Prostate gland (tissue), 2 donors: ENCODE data around the gene SYNJ2. TPM values are rescaled to one million over a fixed set of nuclear protein-coding genes. Genes with fewer than 3 reads are reported as not detected.
A peak's percentile ranks its signal among the peaks of the same experiment; 100 is the strongest.
"Not testable (repeated sequence)": the region's sequence is repeated elsewhere in the genome, so short reads cannot be mapped to it uniquely, and the experiment has no call there.

Experiments
- DNase-seq: peaks from one replicate; pipeline ENCODE4 v3.0.0-alpha.2; 2019; ENCODE audit warnings: low spot score
- H3K27ac ChIP-seq, 2 donors: fragments of 200-600 bp; sonication (generic); 2 replicates each; pipeline ENCODE4 v1.5.1; 2017 to 2019
- H3K27me3 ChIP-seq: fragments of 200-600 bp; sonication (generic); replicated peaks from 2 replicates; pipeline ENCODE4 v1.5.1; 2019; ENCODE audit not compliant: insufficient read depth
- H3K36me3 ChIP-seq, 2 donors: fragments of 200-600 bp; sonication (generic); 1 replicate in 1 of 2; 2 replicates in 1 of 2; pipeline versions ENCODE4 v1.5.1 to v1.8.1; 2017 to 2019
- H3K4me1 ChIP-seq: fragments of 200-600 bp; sonication (generic); replicated peaks from 2 replicates; pipeline ENCODE4 v1.5.1; 2019
- H3K4me3 ChIP-seq, 2 donors: fragments of 200-600 bp; sonication (generic); 2 replicates each; pipeline ENCODE4 v1.5.1; 2017 to 2019
- H3K9me3 ChIP-seq: fragments of 200-600 bp; sonication (generic); 2 replicates; pipeline ENCODE4 v1.5.1; 2017
- CTCF ChIP-seq, 4 experiments: fragments of 200-600 bp in 2 of 4; fragments of 450-650 bp in 2 of 4; sonication (generic) in 2 of 4; IDR thresholded peaks; 1 replicate in 3 of 4; 2 replicates in 1 of 4; pipeline ENCODE4 v1.5.1; 2016 to 2019; ENCODE audit warnings: antibody characterized with exemption in 4 of 4, mild to moderate bottlenecking in 2 of 4, moderate library complexity in 2 of 4
- POLR2A ChIP-seq: fragments of 450-650 bp; IDR thresholded peaks from one replicate; pipeline ENCODE4 v1.6.1; 2016; ENCODE audit warnings: antibody characterized with exemption, mild to moderate bottlenecking
- POLR2AphosphoS5 ChIP-seq: sonication (generic); formaldehyde crosslinking; IDR thresholded peaks from one replicate; pipeline ENCODE4 v1.6.1; 2017; ENCODE audit warnings: antibody characterized with exemption
- WGBS: methylation state at CpG from one replicate; pipeline ENCODE4 v1.1.5; 2018; 5-methylcytosine and 5-hydroxymethylcytosine counted together
- intact Hi-C: fragments of 100-400 bp; cut with DNase I; formaldehyde crosslinking; loops from one replicate; pipeline ENCODE4 v1.14.2; 2022
- total RNA-seq, 2 donors: library from RNA; depleted of rRNA; stranded (reverse); fragments of >200 nt; gene quantifications; one replicate each; pipeline ENCODE4 v1.1.0, GENCODE V29; 2016

The SYNJ2 gene
- total RNA-seq, 2 donors from 2014 or later: 19.7 to 19.9 TPM

GRCh38 chr6:157944983-157945931 lies 36.4 kb upstream of the SYNJ2 start:
- no peak for TF ChIP-seq POLR2A
- TF ChIP-seq POLR2AphosphoS5: no peak
- TF ChIP-seq CTCF (IDR thresholded peaks at IDR 0.05): no peak
- 85% methylated on average over 14 of the region's 14 CpGs for WGBS

GRCh38 chr6:157946053-157946617 lies 35.5 kb upstream of the SYNJ2 start:
- Histone ChIP-seq H3K36me3 (peaks cover 0 to 2% of the 10 kb centered on the region in 2 donors), H3K9me3 (no peaks in the 10 kb centered on the region), H3K4me3 (no peak overlapping the region), H3K27me3 (no peaks in the 10 kb centered on the region), H3K4me1 (no peaks in the 10 kb centered on the region), H3K27ac (no peak overlapping the region)
- intact Hi-C loops: loop anchor here (10.0 kb wide), 1 partner anchor 191 kb away; no protein-coding TSS in a partner anchor
- 91% methylated on average over 6 of the region's 6 CpGs for WGBS
- TF ChIP-seq POLR2AphosphoS5: no peak
- no peak for TF ChIP-seq CTCF (IDR thresholded peaks at IDR 0.05)
- TF ChIP-seq POLR2A: no peak
- no peak for DNase-seq

More at GRCh38 chr6:157944983-157945931, 36.4 kb upstream of the SYNJ2 start:
- DNase-seq: no peak
- H3K27me3 ChIP-seq: no peaks in the 10 kb centered on the region
- H3K4me3 ChIP-seq: no peak overlapping the region
- no peaks in the 10 kb centered on the region for H3K9me3 ChIP-seq
- no peak overlapping the region for H3K27ac ChIP-seq
- intact Hi-C loops: loop anchor here (10.0 kb wide), 1 partner anchor 190 kb away; no protein-coding TSS in a partner anchor
- H3K36me3 ChIP-seq: peaks cover 0 to 7% of the 10 kb centered on the region in 2 donors
- no peaks in the 10 kb centered on the region for H3K4me1 ChIP-seq

GRCh38 chr6:157946865-157947532 lies 34.7 kb upstream of the SYNJ2 start:
- H3K27me3 ChIP-seq: no peaks in the 10 kb centered on the region
- H3K4me1 ChIP-seq: no peaks in the 10 kb centered on the region
- no peaks in the 10 kb centered on the region for H3K9me3 ChIP-seq
- WGBS: 40% methylated on average over 5 of the region's 5 CpGs
- intact Hi-C loops: loop anchor here (10.0 kb wide), 1 partner anchor 192 kb away; no protein-coding TSS in a partner anchor
- H3K4me3 ChIP-seq: no peak overlapping the region
- TF ChIP-seq CTCF (IDR thresholded peaks at IDR 0.05): peak in 3 of 4 experiments; percentile 24 to 47 (median 31)
- TF ChIP-seq POLR2AphosphoS5: no peak
- no peak for TF ChIP-seq POLR2A
- no peaks in the 10 kb centered on the region for H3K36me3 ChIP-seq
- H3K27ac ChIP-seq: no peak overlapping the region
- DNase-seq: no peak

- WGBS: 88% methylated on average over 1 of the region's 1 CpG
- H3K27ac ChIP-seq, H3K27me3 ChIP-seq, H3K36me3 ChIP-seq, H3K9me3 ChIP-seq, DNase-seq, H3K4me1 ChIP-seq, H3K4me3 ChIP-seq, intact Hi-C loops: not testable (repeated sequence)
Observed at GRCh38 chr6:157950899-157951298, 30.8 kb upstream of the SYNJ2 start.

- no peak for DNase-seq
Observed at GRCh38 chr6:157951828-157952227, 29.8 kb upstream of the SYNJ2 start.

More at GRCh38 chr6:157951828-157952227, 29.8 kb upstream of the SYNJ2 start:
- Histone ChIP-seq H3K27me3 (no peaks in the 10 kb centered on the region), H3K27ac (no peak overlapping the region), H3K9me3 (no peaks in the 10 kb centered on the region), H3K36me3 (no peaks in the 10 kb centered on the region), H3K4me1 (peaks cover 4% of the 10 kb centered on the region), H3K4me3 (no peak overlapping the region)
- WGBS: 87% methylated on average over 9 of the region's 9 CpGs
- TF ChIP-seq POLR2AphosphoS5 (no peak), CTCF (IDR thresholded peaks at IDR 0.05) (no peak), POLR2A (no peak)
- intact Hi-C loops: no loop called here
